H1 (cell line): ENCODE results near the gene KLHL17. TPM values are rescaled to one million over a fixed set of nuclear protein-coding genes. Genes with fewer than 3 reads are reported as not detected.

Source experiments
- CHD2 ChIP-seq: IDR thresholded peaks from 2 replicates; pipeline ENCODE4 v1.6.1; 2012; ENCODE audit warnings: low read length, improper control_type of control experiment
- MAFK ChIP-seq: IDR thresholded peaks from 2 replicates; pipeline ENCODE4 v1.6.1; 2012; ENCODE audit warnings: low read depth, mild to moderate bottlenecking, improper control_type of control experiment, low read length
- POLR2AphosphoS5 ChIP-seq: IDR thresholded peaks from 2 replicates; pipeline ENCODE4 v1.6.1; 2011; ENCODE audit warnings: low read depth, low read length
- RAD21 ChIP-seq, 2 experiments: IDR thresholded peaks in 1 of 2; conservative IDR thresholded peaks in 1 of 2; 2 replicates each; pipeline ENCODE4 v1.6.1; 2011; ENCODE audit warnings: low read depth in 2 of 2, low read length in 2 of 2, improper control_type of control experiment in 1 of 2, inconsistent platforms in 1 of 2, mild to moderate bottlenecking in 1 of 2, moderate library complexity in 1 of 2
- RXRA ChIP-seq: IDR thresholded peaks from 2 replicates; pipeline ENCODE4 v1.6.1; 2011; ENCODE audit warnings: low read depth, mild to moderate bottlenecking, low read length, moderate library complexity; ENCODE audit not compliant: insufficient read depth
- SIRT6 ChIP-seq: IDR thresholded peaks from one replicate; pipeline ENCODE4 v1.7.1; 2012; ENCODE audit warnings: low read length, inconsistent platforms
- SP4 ChIP-seq: IDR thresholded peaks from 2 replicates; pipeline ENCODE4 v1.6.1; 2012; ENCODE audit warnings: low read length, inconsistent platforms
- TAF1 ChIP-seq: IDR thresholded peaks from 2 replicates; pipeline ENCODE4 v1.6.1; 2011; ENCODE audit warnings: mild to moderate bottlenecking, low read depth, low read length
- TAF7 ChIP-seq: optimal IDR thresholded peaks from 2 replicates; pipeline ENCODE3; 2011; ENCODE audit warnings: low read depth, mild to moderate bottlenecking, inconsistent platforms, low read length, moderate library complexity, borderline replicate concordance
- polyA plus RNA-seq, 7 experiments: library from polyadenylated mRNA; depleted of rRNA in 3 of 7; stranded (reverse) in 5 of 7; unstranded in 2 of 7; fragments of >200 nt in 5 of 7; fragments of 200-250 nt in 2 of 7; gene quantifications; 1 replicate in 5 of 7; 2 replicates in 1 of 7; 4 replicates in 1 of 7; pipeline versions ENCODE4 v1.2.1 to v1.2.3, GENCODE V29; 2011 to 2013; ENCODE audit warnings: missing spikeins in 2 of 7, mixed read lengths in 2 of 7
- total RNA-seq: library from RNA; stranded (reverse); fragmentation: NEBNext Ultra II Directional; extraction: Animal tissue kit (Norgen Biotek cat#: 25700); gene quantifications from 2 replicates; pipeline ENCODE4 v1.2.1, GENCODE V29; 2021

The KLHL17 gene
- total and polyA plus RNA-seq, 2 of the 8 experiments (the other 6 are each of a cell fraction or from before 2014, with no cell fraction given): 32.6 to 36.1 TPM

- TF ChIP-seq RXRA (no peak), SP4 (no peak), TAF7 (no peak), POLR2AphosphoS5 (no peak), CHD2 (no peak), MAFK (no peak), SIRT6 (no peak), TAF1 (no peak), RAD21 (IDR thresholded peaks at IDR 0.05 in 1 of 2, conservative IDR thresholded peaks at IDR 0.05 in 1 of 2; ENCODE audit: low read depth in 2 of 2, low read length in 2 of 2) (no peak)
These were observed 45.5 kb downstream of the KLHL17 start (continued) for GRCh38 chr1:1005774-1006304.
